ENCODE measurements around the gene GFOD1.

Gene GFOD1

GRCh38 chr6:13372076-13372475 lies 115.3 kb downstream of the GFOD1 start:
- DNase-seq: no peak

- DNase-seq: no peak
These were observed 115.9 kb downstream of the GFOD1 start for GRCh38 chr6:13371421-13372072.

- DNase-seq: no peak
These were observed 116.8 kb downstream of the GFOD1 start for GRCh38 chr6:13370623-13371022.

- no peak for DNase-seq
These were observed 117.8 kb downstream of the GFOD1 start for GRCh38 chr6:13369591-13369990.

DNA sequence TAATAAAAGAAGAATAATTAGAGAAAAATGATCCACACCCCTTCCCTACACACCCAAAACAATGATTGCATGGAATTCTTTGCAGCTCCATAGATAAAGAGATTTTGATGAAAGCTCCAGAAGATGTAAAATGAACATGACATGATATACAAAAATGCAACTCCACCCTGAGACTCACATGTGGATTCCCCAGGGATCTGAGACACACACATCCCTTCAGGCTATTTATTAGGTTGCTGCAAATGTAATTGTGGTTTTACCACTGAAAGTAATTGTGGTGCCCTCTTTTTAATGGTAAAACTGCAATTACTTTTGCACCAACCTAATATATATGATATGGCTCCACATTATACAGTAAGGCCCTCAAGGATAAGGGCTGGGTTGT lies 118.7 kb downstream of the GFOD1 start:
- DNase-seq: no peak

DNA sequence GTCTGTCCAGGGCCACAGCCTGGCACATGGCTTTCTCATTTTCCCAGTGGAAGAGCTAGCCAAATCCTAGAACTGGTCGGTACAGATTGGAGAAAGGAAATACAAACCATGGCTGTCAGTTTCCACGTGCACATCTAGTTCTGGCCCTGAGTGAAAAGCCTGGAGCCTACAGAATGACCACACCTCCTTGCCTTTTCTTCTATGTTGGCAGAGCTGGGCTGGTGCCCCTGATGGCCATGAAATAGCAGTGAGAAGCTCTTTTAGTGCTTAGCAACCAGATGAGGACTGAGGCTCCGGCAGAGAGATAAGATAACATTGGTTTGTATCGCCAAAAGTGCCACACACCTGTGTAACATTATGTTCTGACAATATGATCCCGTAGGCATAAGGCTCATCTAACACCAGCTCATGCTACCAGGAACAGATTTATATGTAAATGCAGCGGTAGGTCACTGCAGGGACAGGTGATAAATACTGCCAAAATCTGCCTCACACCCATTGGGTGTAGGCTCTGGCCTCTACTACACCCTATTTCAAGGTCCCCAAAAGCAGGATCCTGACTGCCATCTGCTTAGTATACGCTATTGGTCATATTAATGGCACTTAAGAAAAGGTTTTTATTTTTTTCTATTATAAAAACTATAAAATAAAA lies 119.2 kb downstream of the GFOD1 start:
- DNase-seq: no peak

DNA sequence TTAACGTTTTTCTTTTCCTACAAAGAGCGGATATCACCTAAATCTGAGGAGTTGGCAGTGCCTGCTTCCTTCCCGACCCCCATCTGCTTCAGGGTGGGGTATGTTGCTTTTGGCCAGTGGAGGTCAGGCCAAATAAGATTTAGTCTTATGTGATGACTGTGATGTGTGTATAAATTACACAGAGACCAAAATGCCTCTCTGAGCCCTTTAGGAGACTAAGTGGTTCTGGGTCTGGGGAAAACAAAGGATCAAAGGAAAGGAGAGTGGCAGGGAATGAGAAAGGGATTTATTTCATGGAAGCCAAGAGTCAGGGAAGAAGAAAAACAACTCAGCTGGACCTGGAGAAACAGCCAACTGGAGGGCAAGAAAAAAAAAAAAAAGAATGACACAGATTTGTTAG lies 120.0 kb downstream of the GFOD1 start:
- no peak for DNase-seq

DNA sequence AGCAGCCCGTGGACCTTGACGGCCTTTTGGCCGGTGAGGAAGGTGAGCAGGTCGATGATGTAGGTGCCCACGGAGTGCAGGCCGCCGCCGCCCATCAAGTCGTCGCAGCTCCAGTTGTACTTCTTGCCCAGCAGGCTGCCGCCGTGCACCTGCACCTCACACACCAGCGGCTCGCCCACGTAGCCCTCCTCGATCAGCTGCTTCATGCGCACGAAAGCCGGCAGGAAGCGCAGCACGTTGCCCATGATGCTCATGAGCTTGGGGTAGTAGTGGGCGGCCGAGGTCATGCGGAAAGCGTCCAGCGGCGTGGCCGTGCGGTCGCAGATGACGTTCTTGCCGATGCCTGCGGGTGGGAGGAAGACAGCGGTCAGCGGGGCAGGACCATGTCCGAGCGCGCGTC lies 122.1 kb downstream of the GFOD1 start:
- no peak for DNase-seq

- DNase-seq: no peak
These were observed 122.6 kb downstream of the GFOD1 start for GRCh38 chr6:13364842-13365241.

GRCh38 chr6:13362412-13362811 lies 125.0 kb downstream of the GFOD1 start:
- DNase-seq: no peak

- no peak for DNase-seq
These were observed 126.5 kb downstream of the GFOD1 start for GRCh38 chr6:13360671-13361540.

DNA sequence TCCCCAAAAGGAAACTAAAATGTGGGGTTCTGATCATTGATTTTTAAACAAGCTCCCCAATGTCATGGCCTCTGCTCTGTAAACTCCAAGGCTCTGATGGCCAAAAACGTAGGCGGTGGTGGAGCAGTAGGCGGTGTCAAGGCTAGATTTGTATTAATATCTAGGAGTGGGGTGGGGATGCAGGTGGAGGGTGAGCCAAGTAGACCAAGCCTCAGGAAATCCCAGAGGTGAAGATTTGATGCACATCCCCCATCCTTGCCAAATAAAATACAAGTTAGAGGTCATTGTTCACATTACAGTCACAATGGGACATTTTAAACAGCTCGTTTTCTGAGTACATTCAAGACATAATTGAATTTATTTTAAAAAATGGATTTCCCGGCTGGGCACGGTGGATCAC lies 128.1 kb downstream of the GFOD1 start:
- no peak for DNase-seq

- DNase-seq: no peak
These were observed 128.9 kb downstream of the GFOD1 start for GRCh38 chr6:13358511-13358910.

GRCh38 chr6:13357551-13358075 lies 129.8 kb downstream of the GFOD1 start:
- no peak for DNase-seq

- DNase-seq: peak; percentile 24 to 33
These were observed 131.2 kb downstream of the GFOD1 start for GRCh38 chr6:13355999-13356785.

GRCh38 chr6:13355043-13355945 lies 132.1 kb downstream of the GFOD1 start:
- peak in 1 of 2 donors; percentile 6 for DNase-seq

DNA sequence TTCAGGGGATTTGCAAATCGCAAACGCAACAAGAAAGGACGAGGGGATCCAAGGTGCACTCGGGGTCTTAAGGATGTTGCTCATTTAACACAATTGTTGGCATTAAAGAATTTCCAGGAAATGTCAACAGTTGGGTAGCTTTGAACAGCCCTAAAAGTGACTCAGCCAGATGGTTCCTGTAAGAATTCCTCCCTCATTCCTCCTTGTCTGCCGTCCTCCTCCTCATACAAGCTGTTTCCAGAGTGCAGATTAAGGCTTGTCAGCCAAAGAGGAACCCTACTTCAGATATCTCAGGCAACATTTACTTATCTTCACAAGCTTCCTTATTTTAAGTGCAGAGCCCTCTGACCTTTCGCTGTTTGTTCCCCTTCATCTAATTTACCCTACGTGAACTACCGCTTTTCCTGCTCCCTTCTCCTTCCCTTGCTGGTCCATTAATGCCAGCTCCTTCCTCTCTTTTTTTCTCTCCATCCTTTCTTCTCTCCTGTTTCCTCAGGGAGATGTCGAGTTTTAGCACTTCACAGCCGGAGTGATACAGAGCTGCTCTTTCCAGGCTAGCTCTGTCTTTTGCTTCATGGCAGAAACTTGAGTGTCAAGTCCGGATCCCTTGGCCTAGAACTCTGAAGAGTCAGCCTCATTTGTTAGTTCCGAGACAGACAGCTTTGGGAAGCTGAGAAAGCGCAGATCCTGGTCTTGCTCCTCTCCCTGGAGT lies 132.9 kb downstream of the GFOD1 start:
- no peak for DNase-seq

DNA sequence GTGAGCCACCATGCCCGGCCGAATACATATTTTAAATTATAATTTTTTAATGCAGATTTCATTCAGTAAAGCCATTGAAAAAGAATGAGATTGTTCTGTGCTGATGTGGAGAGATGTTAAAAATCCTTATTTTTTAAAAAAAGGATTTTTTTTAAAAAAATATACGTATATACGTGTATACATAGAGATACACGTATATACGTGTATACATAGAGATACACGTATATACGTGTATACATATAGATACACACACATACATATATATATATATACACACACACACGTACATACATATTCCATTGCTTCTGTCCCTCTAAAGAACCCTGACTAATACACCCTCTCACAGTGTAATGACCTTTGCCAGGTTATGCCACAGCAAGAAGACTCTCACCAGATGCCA lies 135.2 kb downstream of the GFOD1 start:
- no peak for DNase-seq

GRCh38 chr6:13351271-13351670 lies 136.1 kb downstream of the GFOD1 start:
- no peak for DNase-seq

- no peak for DNase-seq
These were observed 137.4 kb downstream of the GFOD1 start for GRCh38 chr6:13349811-13350506.
